ENCODE results near the gene EFNB2. TPM values are rescaled to one million over a fixed set of nuclear protein-coding genes. Genes with fewer than 3 reads are reported as not detected.

EFNB2 gene
- 10 to 100 TPM; 38.3 to 43.8 TPM for total RNA-seq
- polyA plus RNA-seq: 10 to 100 TPM; 15.7 to 19.8 TPM
- long read RNA-seq, donor 1, full-length matches to known transcripts: 57 of 57 reads
- long read RNA-seq, donor 1, partial matches to known transcripts: 0 of 57 reads
- long read RNA-seq, donor 1, other reads (novel, unspliced or antisense): 0 of 57 reads
- long read RNA-seq, donor 2, full-length matches to known transcripts: 9 of 9 reads
- long read RNA-seq, donor 2, partial matches to known transcripts: 0 of 9 reads
- long read RNA-seq, donor 2, other reads (novel, unspliced or antisense): 0 of 9 reads
- long read RNA-seq, donor 3, full-length matches to known transcripts: 14 of 14 reads
- long read RNA-seq, donor 3, partial matches to known transcripts: 0 of 14 reads
- long read RNA-seq, donor 3, other reads (novel, unspliced or antisense): 0 of 14 reads
- long read RNA-seq, donor 4, full-length matches to known transcripts: 5 of 11 reads
- long read RNA-seq, donor 4, partial matches to known transcripts: 6 of 11 reads
- long read RNA-seq, donor 4, other reads (novel, unspliced or antisense): 0 of 11 reads
- long read RNA-seq, donor 5, full-length matches to known transcripts: 31 of 40 reads
- long read RNA-seq, donor 5, partial matches to known transcripts: 9 of 40 reads
- long read RNA-seq, donor 5, other reads (novel, unspliced or antisense): 0 of 40 reads

DNA sequence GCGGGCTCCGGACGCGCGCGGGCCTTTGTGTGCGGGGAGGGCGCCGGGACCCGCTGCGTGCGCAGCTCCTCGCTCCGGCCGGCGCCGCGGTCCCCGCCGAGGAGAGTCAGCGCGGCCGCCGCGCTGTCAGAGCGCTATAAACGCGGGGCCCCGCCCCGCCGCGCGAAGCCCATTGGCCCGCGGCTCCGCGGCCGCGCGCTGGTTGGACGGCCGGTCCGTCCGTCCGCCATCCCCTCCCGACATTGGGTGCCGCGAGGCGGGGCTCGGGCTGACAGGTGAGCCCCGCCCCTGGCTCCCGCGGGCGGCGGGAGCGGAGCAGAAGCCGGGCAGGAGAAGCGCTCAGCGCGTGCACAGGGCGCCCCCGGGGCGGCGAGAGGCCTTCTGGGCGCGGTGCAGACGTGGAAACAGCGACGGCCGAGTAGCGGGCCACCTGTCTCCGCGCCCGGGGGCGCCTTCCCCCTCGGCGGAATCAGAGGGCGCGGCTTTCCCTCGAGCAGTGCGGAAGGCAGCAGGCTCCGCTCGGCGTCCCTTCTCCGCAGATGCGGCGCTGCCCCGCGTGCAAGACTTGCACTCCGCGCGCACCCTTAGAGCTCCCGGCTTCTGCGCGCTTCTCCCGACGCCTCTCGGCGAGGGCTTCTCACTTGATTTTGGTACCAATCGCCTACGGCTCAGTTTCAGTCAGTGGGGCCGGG lies at the start of gene EFNB2:
TSS of gene EFNB2 (minus strand) at position 111 of the 692 bp plus-strand sequence. CDS start 698 bp downstream, outside the sequence.
- Histone ChIP-seq H3K27me3 (ENCODE audit: control insufficient read depth in 3 of 3, insufficient read depth in 3 of 3, low read length in 2 of 3) (no peaks in the 10 kb centered on the region), H3K9me3 (ENCODE audit: control insufficient read depth in 4 of 4, insufficient read depth in 3 of 4, low read length in 3 of 4) (no peaks in the 10 kb centered on the region), H3K4me3 (peak within 1 kb of the TSS; percentile 95), H3K4me1 (ENCODE audit: control insufficient read depth in 5 of 5, insufficient read depth in 5 of 5, low read length in 5 of 5) (peaks cover 2 to 25% (median 5%) of the 10 kb centered on the region in 5 donors), H3K27ac (ENCODE audit: low read depth in 1 of 2, low read length in 1 of 2) (peak within 1 kb of the TSS; percentile 62 to 92), H3K9ac (ENCODE audit: insufficient read depth in 1 of 2, low read length in 2 of 2) (peak within 1 kb of the TSS; percentile 11 to 80), H3K36me3 (ENCODE audit: control insufficient read depth in 4 of 4, insufficient read depth in 4 of 4, low read length in 4 of 4) (peaks cover 0 to 5% (median 2%) of the 10 kb centered on the region in 4 donors)
- TF ChIP-seq CTCF (IDR thresholded peaks at IDR 0.05; ENCODE audit: control extremely low read depth, extremely low read depth): no peak
- DNase-seq: peak; percentile 90 to 96 (median 90)
- peak; percentile 91 for ATAC-seq (ENCODE audit: insufficient read depth, low FRiP score)
- 0 to 1% methylated on average over 68 to 102 of the region's 102 CpGs for WGBS, 2 donors

DNA sequence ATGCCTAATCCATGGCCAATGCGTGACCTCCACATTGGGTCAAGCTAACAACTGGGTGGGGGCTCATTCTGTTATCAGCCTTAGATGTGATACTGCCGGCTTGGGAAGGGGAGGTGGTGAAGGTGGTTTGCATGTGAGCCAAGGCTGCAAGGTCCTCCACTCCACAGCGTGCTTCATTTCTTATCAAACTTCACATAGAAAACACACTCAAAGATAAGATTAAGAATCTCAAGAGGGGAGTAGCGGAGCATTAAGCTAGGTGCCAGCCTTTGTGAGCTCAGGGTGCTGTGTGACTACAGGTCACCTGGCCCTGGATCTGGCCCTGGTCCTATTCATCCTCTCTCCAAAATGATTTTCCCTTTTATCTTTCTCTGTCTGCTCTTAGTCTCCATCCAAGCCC lies 45.8 kb upstream of the EFNB2 start:
- Histone ChIP-seq H3K27me3 (ENCODE audit: control insufficient read depth in 3 of 3, insufficient read depth in 3 of 3, low read length in 2 of 3) (no peaks in the 10 kb centered on the region), H3K4me3 (no peak overlapping the region), H3K9me3 (ENCODE audit: control insufficient read depth in 4 of 4, insufficient read depth in 3 of 4, low read length in 3 of 4) (peaks cover 0 to 7% (median 3%) of the 10 kb centered on the region in 4 donors), H3K36me3 (ENCODE audit: control insufficient read depth in 4 of 4, insufficient read depth in 4 of 4, low read length in 4 of 4) (no peaks in the 10 kb centered on the region), H3K27ac (ENCODE audit: low read depth in 1 of 2, low read length in 1 of 2) (no peak overlapping the region), H3K9ac (ENCODE audit: insufficient read depth in 1 of 2, low read length in 2 of 2) (no peak overlapping the region), H3K4me1 (ENCODE audit: control insufficient read depth in 5 of 5, insufficient read depth in 5 of 5, low read length in 5 of 5) (peaks cover 0 to 6% (median 2%) of the 10 kb centered on the region in 5 donors)
- ATAC-seq (ENCODE audit: insufficient read depth, low FRiP score) (no peak), DNase-seq (peak in 1 of 3 donors; percentile 58)
- WGBS, 2 donors: 70 to 92% methylated on average over 4 of the region's 4 CpGs
- no peak for TF ChIP-seq CTCF (IDR thresholded peaks at IDR 0.05; ENCODE audit: control extremely low read depth, extremely low read depth)

DNA sequence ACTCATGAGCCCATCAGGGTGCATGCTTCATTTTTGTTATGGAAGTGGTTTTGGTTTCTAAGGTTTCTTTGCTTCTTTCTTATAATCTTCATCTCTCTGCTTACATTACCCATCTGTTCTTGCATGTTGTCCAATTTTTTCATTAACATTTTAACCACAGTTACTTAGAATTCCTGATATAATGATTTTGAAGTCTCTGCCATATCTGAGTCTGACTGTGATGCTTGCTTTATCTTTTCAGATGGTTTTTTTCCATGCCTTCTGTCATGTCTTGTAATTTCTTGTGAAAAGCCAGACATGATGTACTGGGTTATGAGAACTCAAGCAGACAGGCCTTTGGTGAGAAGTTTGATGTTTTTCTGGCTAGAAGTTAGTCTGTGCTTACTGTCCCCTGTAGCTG lies 40.4 kb upstream of the EFNB2 start:
- H3K4me3 ChIP-seq: no peak overlapping the region
- H3K4me1 ChIP-seq (ENCODE audit: control insufficient read depth in 5 of 5, insufficient read depth in 5 of 5, low read length in 5 of 5): peaks cover 0 to 17% (median 2%) of the 10 kb centered on the region in 5 donors
- peak overlapping the region in 1 of 2 donors; percentile 13 for H3K9ac ChIP-seq (ENCODE audit: insufficient read depth in 1 of 2, low read length in 2 of 2)
- DNase-seq (peak in 2 of 3 donors; percentile 72 to 77), ATAC-seq (ENCODE audit: insufficient read depth, low FRiP score) (no peak)
- H3K27me3 ChIP-seq (ENCODE audit: control insufficient read depth in 3 of 3, insufficient read depth in 3 of 3, low read length in 2 of 3): no peaks in the 10 kb centered on the region
- TF ChIP-seq CTCF (IDR thresholded peaks at IDR 0.05; ENCODE audit: control extremely low read depth, extremely low read depth): no peak
- no peaks in the 10 kb centered on the region for H3K36me3 ChIP-seq (ENCODE audit: control insufficient read depth in 4 of 4, insufficient read depth in 4 of 4, low read length in 4 of 4)
- H3K27ac ChIP-seq (ENCODE audit: low read depth in 1 of 2, low read length in 1 of 2): no peak overlapping the region
- H3K9me3 ChIP-seq (ENCODE audit: control insufficient read depth in 4 of 4, insufficient read depth in 3 of 4, low read length in 3 of 4): no peaks in the 10 kb centered on the region

Measured in lung (tissue), 16 donors.